HepG2 (cell line): ENCODE results near the gene NOL12. TPM values are rescaled to one million over a fixed set of nuclear protein-coding genes. Genes with fewer than 3 reads are reported as not detected.

Experiments used
- ATAC-seq: fragments of 200-7000 bp; cut with Tn5 transposase; 3 replicates; pipeline ENCODE4 v1.9.1; 2020; ENCODE audit warnings: mild to moderate bottlenecking, moderate library complexity
- BruUV-seq: library from RNA; stranded (reverse); fragments of 400-500 nt; replicated peaks from 2 replicates; lab custom pipeline; 2021; lab: Mats Ljungman, UMichigan
- CTCF ChIA-PET: fragments of 300-600 bp; formaldehyde crosslinking; extraction: SDS; loops from one replicate; lab custom pipeline; 2021; ENCODE audit warnings: low total read pairs, inconsistent platforms, low intra/inter-chr PET ratio; lab: Yijun Ruan, JAX
- POLR2A ChIA-PET: fragments of 350-600 bp; sonication (Branson Sonifier 250); formaldehyde crosslinking; loops from one replicate; lab custom pipeline; 2020; ENCODE audit warnings: antibody characterized with exemption, inconsistent platforms; lab: Yijun Ruan, JAX
- DNase-seq: peaks from one replicate; pipeline ENCODE4 v3.0.0-alpha.2; 2015; ENCODE audit warnings: low spot score
- FAIRE-seq: peaks from 3 replicates; lab custom pipeline; 2011; peaks lifted over from hg19 to GRCh38; lab: Jason Lieb, UNC
- H2AFZ ChIP-seq: one replicate; pipeline ENCODE4 v1.6.1; 2011; ENCODE audit warnings: low read length, inconsistent platforms
- H3K27ac ChIP-seq: fragments of 300-600 bp; 3 replicates; pipeline ENCODE4 v1.8.0; 2011; ENCODE audit warnings: mixed run types, mild to moderate bottlenecking, mixed read lengths, low read length, inconsistent platforms; ENCODE audit not compliant: insufficient read depth; ENCODE audit errors: extremely low read length
- H3K27me3 ChIP-seq, 2 experiments: fragments of 200-600 bp in 1 of 2; 2 replicates in 1 of 2; 3 replicates in 1 of 2; pipeline versions ENCODE4 v1.6.0 to v1.8.0; 2011; ENCODE audit warnings: low read length in 2 of 2, mild to moderate bottlenecking in 2 of 2, moderate library complexity in 2 of 2, inconsistent platforms in 1 of 2; ENCODE audit not compliant: insufficient read depth in 2 of 2, control insufficient read depth in 1 of 2
- H3K36me3 ChIP-seq, 2 experiments: fragments of 200-600 bp in 1 of 2; replicated peaks in 1 of 2; 2 replicates in 1 of 2; 3 replicates in 1 of 2; pipeline versions ENCODE4 v1.5.1 to v1.8.0; 2011; ENCODE audit warnings: low read length in 2 of 2, inconsistent platforms in 1 of 2; ENCODE audit not compliant: insufficient read depth in 2 of 2, control insufficient read depth in 1 of 2
- H3K4me1 ChIP-seq: 2 replicates; pipeline ENCODE4 v1.5.1; 2012; ENCODE audit warnings: low read length, inconsistent platforms; ENCODE audit not compliant: insufficient read depth
- H3K4me2 ChIP-seq: 2 replicates; pipeline ENCODE4 v1.6.0; 2011; ENCODE audit warnings: low read depth, low read length, inconsistent platforms
- H3K4me3 ChIP-seq, 3 experiments: fragments of 200-600 bp in 1 of 3; sonication (generic), shearing (Covaris generic) in 1 of 3; replicated peaks in 1 of 3; 2 replicates each; pipeline ENCODE4 v1.5.1; 2011 to 2016; ENCODE audit warnings: low read length in 3 of 3, inconsistent platforms in 2 of 3, low read depth in 2 of 3, mild to moderate bottlenecking in 2 of 3, control low read depth in 1 of 3, mixed read lengths in 1 of 3; ENCODE audit not compliant: insufficient read depth in 1 of 3
- H3K79me2 ChIP-seq: one replicate; pipeline ENCODE4 v1.6.1; 2011; ENCODE audit warnings: low read length, inconsistent platforms; ENCODE audit not compliant: insufficient read depth
- H3K9ac ChIP-seq: 2 replicates; pipeline ENCODE4 v1.6.0; 2011; ENCODE audit warnings: mild to moderate bottlenecking, low read depth, low read length, inconsistent platforms; ENCODE audit not compliant: insufficient read depth
- H3K9me3 ChIP-seq: 2 replicates; pipeline ENCODE4 v1.5.1; 2012; ENCODE audit warnings: mild to moderate bottlenecking, low read length
- H4K20me1 ChIP-seq: 2 replicates; pipeline ENCODE4 v1.6.0; 2011; ENCODE audit warnings: inconsistent platforms, mild to moderate bottlenecking, low read length, moderate library complexity; ENCODE audit not compliant: insufficient read depth
- CBX5 ChIP-seq: sonication (generic); formaldehyde crosslinking; IDR thresholded peaks from 2 replicates; pipeline ENCODE4 v1.4.0; 2020; ENCODE audit warnings: missing genetic modification reagents, borderline replicate concordance
- THAP11 ChIP-seq: IDR thresholded peaks from 2 replicates; pipeline ENCODE4 v1.6.1; 2016; ENCODE audit warnings: missing biosample characterization, missing genetic modification reagents
- ZNF792 ChIP-seq: IDR thresholded peaks from 2 replicates; pipeline ENCODE4 v1.6.1; 2016
- WGBS: methylation state at CpG from one replicate; pipeline ENCODE4 v1.1.6; 2017; ENCODE audit warnings: low lambda C conversion rate; 5-methylcytosine and 5-hydroxymethylcytosine counted together
- in situ Hi-C: cut with HindIII; loops from 2 replicates; pipeline ENCODE4 v1.10.0; 2017; ENCODE audit warnings: low pct_unique_long_range_greater_than_20kb; ENCODE audit not compliant: extremely low pct_ligation_motif_present
- intact Hi-C: fragments of 100-400 bp; cut with micrococcal nuclease; formaldehyde crosslinking; loops from one replicate; pipeline ENCODE4 v1.10.0; 2022; ENCODE audit not compliant: unreplicated experiment
- polyA plus RNA-seq, 8 experiments: library from polyadenylated mRNA; depleted of rRNA in 3 of 8; stranded (reverse) in 7 of 8; unstranded in 1 of 8; fragments of >200 nt; fragmentation: Illumina TruSeq in 4 of 8; extraction: Trizol in 4 of 8; gene quantifications; 2 replicates each; pipeline versions ENCODE4 v1.2.1 to v1.2.3, GENCODE V29; 2011 to 2016; ENCODE audit warnings: low read depth in 4 of 8, missing spikeins in 1 of 8, mixed read lengths in 1 of 8; ENCODE audit not compliant: insufficient read depth in 1 of 8
- total RNA-seq, 5 experiments: library from RNA; depleted of rRNA; stranded (reverse); fragments of >200 nt; fragmentation: Illumina TruSeq; extraction: Trizol; gene quantifications; 2 replicates each; pipeline ENCODE4 v1.2.3, GENCODE V29; 2016; ENCODE audit warnings: low read depth in 1 of 5
- TF ChIP-seq, protein P1 (sequence below): sonication (generic); formaldehyde crosslinking; IDR thresholded peaks from 2 replicates; pipeline ENCODE4 v1.4.0; 2020; ENCODE audit warnings: missing genetic modification reagents, borderline replicate concordance
- TF ChIP-seq, protein P2 (sequence below): sonication (generic); formaldehyde crosslinking; IDR thresholded peaks from 2 replicates; pipeline ENCODE4 v1.8.1; 2023; ENCODE audit warnings: mild to moderate bottlenecking, missing genetic modification reagents
- TF ChIP-seq, protein P3 (sequence below): fragments of 450-650 bp; IDR thresholded peaks from 2 replicates; pipeline ENCODE4 v1.6.1; 2016
- TF ChIP-seq, protein P4 (sequence below): IDR thresholded peaks from 2 replicates; pipeline ENCODE4 v1.4.0; 2020; ENCODE audit warnings: mild to moderate bottlenecking, missing genetic modification reagents
- TF ChIP-seq, protein P5 (sequence below): sonication (generic); formaldehyde crosslinking; IDR thresholded peaks from 2 replicates; pipeline ENCODE4 v1.4.0; 2020; ENCODE audit warnings: low read depth, mild to moderate bottlenecking, missing genetic modification reagents

Gene NOL12
- total and polyA plus RNA-seq, 2 of the 13 experiments (the other 11 are each of a cell fraction or from before 2014, with no cell fraction given), result 14.3 to 31.4 TPM

DNA sequence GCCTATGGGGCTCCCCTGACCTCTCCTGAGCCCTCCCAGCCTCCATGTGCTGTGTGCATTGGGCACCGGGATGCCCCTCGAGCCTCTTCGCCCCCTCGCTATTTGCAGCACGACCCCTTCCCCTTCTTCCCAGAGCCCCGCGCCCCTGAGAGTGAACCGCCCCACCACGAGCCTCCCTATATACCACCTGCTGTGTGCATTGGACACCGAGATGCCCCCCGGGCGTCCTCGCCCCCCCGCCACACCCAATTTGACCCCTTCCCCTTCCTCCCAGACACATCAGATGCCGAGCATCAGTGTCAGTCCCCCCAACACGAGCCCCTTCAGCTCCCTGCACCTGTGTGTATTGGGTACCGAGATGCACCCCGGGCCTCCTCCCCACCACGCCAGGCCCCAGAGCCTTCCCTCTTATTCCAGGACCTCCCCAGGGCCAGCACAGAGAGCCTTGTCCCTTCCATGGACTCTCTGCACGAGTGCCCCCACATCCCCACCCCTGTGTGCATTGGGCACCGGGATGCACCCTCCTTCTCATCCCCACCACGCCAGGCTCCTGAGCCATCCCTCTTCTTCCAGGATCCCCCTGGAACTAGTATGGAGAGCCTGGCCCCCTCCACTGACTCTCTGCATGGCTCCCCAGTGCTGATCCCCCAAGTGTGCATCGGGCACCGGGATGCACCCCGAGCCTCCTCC is 39.6 kb downstream of the NOL12 start:
- DNase-seq (no peak), ATAC-seq (no peak), FAIRE-seq (no peak)
- POLR2A ChIA-PET, result no interaction called here
- Histone ChIP-seq H3K4me2 (no peak overlapping the region), H3K9ac (no peak overlapping the region), H3K36me3 (0 out of 5 replicates have a peak, but pooled peaks cover 0 to 1% of the 10 kb centered on the region in 2 experiments), H3K4me3 (no peak overlapping the region), H3K4me1 (peaks cover 16% of the 10 kb centered on the region), H3K27me3 (no peaks in the 10 kb centered on the region), H4K20me1 (no peaks in the 10 kb centered on the region), H3K79me2 (no peaks in the 10 kb centered on the region), H3K27ac (no peak overlapping the region), H3K9me3 (no peaks in the 10 kb centered on the region), H2AFZ (no peak overlapping the region)
- 94% methylated on average over 25 of the region's 25 CpGs for WGBS
- BruUV-seq, result no TSS peak
- in situ Hi-C loops (no loop called here), intact Hi-C loops (no loop called here)
- CTCF ChIA-PET, result no interaction called here
- TF ChIP-seq, protein P1, sequence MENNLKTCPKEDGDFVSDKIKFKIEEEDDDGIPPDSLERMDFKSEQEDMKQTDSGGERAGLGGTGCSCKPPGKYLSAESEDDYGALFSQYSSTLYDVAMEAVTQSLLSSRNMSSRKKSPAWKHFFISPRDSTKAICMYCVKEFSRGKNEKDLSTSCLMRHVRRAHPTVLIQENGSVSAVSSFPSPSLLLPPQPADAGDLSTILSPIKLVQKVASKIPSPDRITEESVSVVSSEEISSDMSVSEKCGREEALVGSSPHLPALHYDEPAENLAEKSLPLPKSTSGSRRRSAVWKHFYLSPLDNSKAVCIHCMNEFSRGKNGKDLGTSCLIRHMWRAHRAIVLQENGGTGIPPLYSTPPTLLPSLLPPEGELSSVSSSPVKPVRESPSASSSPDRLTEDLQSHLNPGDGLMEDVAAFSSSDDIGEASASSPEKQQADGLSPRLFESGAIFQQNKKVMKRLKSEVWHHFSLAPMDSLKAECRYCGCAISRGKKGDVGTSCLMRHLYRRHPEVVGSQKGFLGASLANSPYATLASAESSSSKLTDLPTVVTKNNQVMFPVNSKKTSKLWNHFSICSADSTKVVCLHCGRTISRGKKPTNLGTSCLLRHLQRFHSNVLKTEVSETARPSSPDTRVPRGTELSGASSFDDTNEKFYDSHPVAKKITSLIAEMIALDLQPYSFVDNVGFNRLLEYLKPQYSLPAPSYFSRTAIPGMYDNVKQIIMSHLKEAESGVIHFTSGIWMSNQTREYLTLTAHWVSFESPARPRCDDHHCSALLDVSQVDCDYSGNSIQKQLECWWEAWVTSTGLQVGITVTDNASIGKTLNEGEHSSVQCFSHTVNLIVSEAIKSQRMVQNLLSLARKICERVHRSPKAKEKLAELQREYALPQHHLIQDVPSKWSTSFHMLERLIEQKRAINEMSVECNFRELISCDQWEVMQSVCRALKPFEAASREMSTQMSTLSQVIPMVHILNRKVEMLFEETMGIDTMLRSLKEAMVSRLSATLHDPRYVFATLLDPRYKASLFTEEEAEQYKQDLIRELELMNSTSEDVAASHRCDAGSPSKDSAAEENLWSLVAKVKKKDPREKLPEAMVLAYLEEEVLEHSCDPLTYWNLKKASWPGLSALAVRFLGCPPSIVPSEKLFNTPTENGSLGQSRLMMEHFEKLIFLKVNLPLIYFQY (CRISPR knock-in tag), result no peak
- TF ChIP-seq, protein P2, sequence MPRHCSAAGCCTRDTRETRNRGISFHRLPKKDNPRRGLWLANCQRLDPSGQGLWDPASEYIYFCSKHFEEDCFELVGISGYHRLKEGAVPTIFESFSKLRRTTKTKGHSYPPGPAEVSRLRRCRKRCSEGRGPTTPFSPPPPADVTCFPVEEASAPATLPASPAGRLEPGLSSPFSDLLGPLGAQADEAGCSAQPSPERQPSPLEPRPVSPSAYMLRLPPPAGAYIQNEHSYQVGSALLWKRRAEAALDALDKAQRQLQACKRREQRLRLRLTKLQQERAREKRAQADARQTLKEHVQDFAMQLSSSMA, result no peak
- no peak for TF ChIP-seq ZNF792 (CRISPR knock-in tag)
- TF ChIP-seq, protein P3, sequence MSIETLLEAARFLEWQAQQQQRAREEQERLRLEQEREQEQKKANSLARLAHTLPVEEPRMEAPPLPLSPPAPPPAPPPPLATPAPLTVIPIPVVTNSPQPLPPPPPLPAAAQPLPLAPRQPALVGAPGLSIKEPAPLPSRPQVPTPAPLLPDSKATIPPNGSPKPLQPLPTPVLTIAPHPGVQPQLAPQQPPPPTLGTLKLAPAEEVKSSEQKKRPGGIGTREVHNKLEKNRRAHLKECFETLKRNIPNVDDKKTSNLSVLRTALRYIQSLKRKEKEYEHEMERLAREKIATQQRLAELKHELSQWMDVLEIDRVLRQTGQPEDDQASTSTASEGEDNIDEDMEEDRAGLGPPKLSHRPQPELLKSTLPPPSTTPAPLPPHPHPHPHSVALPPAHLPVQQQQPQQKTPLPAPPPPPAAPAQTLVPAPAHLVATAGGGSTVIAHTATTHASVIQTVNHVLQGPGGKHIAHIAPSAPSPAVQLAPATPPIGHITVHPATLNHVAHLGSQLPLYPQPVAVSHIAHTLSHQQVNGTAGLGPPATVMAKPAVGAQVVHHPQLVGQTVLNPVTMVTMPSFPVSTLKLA, result no peak
- no peak for TF ChIP-seq CBX5
- TF ChIP-seq, protein P4, sequence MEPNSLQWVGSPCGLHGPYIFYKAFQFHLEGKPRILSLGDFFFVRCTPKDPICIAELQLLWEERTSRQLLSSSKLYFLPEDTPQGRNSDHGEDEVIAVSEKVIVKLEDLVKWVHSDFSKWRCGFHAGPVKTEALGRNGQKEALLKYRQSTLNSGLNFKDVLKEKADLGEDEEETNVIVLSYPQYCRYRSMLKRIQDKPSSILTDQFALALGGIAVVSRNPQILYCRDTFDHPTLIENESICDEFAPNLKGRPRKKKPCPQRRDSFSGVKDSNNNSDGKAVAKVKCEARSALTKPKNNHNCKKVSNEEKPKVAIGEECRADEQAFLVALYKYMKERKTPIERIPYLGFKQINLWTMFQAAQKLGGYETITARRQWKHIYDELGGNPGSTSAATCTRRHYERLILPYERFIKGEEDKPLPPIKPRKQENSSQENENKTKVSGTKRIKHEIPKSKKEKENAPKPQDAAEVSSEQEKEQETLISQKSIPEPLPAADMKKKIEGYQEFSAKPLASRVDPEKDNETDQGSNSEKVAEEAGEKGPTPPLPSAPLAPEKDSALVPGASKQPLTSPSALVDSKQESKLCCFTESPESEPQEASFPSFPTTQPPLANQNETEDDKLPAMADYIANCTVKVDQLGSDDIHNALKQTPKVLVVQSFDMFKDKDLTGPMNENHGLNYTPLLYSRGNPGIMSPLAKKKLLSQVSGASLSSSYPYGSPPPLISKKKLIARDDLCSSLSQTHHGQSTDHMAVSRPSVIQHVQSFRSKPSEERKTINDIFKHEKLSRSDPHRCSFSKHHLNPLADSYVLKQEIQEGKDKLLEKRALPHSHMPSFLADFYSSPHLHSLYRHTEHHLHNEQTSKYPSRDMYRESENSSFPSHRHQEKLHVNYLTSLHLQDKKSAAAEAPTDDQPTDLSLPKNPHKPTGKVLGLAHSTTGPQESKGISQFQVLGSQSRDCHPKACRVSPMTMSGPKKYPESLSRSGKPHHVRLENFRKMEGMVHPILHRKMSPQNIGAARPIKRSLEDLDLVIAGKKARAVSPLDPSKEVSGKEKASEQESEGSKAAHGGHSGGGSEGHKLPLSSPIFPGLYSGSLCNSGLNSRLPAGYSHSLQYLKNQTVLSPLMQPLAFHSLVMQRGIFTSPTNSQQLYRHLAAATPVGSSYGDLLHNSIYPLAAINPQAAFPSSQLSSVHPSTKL, result no peak
- no peak for TF ChIP-seq THAP11
- TF ChIP-seq, protein P5, sequence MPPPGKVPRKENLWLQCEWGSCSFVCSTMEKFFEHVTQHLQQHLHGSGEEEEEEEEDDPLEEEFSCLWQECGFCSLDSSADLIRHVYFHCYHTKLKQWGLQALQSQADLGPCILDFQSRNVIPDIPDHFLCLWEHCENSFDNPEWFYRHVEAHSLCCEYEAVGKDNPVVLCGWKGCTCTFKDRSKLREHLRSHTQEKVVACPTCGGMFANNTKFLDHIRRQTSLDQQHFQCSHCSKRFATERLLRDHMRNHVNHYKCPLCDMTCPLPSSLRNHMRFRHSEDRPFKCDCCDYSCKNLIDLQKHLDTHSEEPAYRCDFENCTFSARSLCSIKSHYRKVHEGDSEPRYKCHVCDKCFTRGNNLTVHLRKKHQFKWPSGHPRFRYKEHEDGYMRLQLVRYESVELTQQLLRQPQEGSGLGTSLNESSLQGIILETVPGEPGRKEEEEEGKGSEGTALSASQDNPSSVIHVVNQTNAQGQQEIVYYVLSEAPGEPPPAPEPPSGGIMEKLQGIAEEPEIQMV, result no peak
